Activated CD4-positive, alpha-beta T cell treated with anti-CD3 and anti-CD28 coated beads for 24 hours (primary cell): Measurements from ENCODE around the gene FSTL4.
A peak's percentile ranks its signal among the peaks of the same experiment; 100 is the strongest.

ENCODE experiments used
- DNase-seq, 2 donors: peaks; one replicate each; pipeline ENCODE4 v3.0.0-alpha.2; 2020; ENCODE audit warnings: low read depth in 2 of 2

FSTL4 gene

GRCh38 chr5:133294380-133294779 is 318.0 kb downstream of the FSTL4 start:
- DNase-seq: no peak

GRCh38 chr5:133293960-133294359 is 318.4 kb downstream of the FSTL4 start:
- DNase-seq: no peak

- no peak for DNase-seq
Observed at GRCh38 chr5:133292300-133292699, 320.0 kb downstream of the FSTL4 start.

GRCh38 chr5:133291524-133291923 is 320.8 kb downstream of the FSTL4 start:
- DNase-seq: no peak

DNA sequence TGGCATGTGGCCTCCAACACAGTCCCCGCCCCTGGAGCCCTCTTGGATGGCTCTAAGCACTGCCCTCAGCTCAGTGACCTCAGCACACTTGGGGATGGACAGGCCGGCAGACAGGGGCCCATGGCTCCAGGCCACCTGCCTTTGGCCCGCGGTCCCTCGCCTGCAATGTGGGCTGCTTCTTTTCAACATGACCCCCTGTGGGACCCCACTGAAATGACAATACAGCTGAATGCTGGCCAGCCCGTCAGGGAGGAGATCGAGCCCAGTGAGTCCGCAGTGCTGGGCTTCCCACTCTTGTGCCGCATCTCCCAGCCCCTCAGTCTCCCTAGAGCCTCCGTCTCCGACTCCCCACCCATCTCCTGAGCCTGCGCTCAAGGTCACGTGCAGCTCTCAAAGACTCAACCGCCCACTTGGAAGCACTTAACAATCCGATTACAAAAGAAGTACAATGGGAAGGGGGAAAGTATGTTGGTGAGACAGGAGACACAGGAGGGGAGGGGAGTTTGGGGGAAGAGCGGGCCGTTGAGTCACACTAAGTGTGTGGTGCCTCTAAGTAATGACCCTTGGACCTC is 321.6 kb downstream of the FSTL4 start:
- DNase-seq: no peak

DNA sequence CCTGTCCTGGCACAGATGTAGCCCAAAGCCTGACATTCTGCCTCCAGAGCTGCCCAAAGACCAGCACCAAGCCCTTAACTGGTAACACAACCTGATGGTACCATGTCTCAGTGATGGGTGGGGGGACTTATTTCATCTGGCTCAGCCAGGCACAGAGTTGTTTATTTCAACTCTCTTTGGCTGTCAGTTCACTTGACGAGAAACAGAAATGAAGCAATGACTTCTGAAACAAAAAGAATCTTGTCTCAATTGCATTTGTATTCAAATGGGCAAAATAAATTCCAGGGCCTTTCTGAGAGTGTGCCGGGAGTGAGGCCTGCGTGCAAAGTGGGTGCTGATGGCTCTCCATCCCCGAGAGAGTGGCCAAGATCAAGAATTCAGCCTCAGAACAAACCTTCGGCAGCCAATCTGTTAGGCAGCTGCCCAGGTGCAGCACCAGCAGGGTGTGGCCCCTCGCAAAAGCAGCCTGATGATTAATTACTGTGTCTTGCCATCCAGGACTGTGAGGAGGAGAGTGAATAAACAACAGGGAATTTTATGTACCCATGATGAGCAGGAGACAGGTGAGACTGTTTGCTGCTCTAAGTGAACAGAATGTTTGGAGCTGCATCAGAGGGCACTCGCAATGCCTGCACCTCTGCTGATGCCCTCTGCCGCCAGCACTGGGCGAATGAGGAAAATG is 322.5 kb downstream of the FSTL4 start:
- DNase-seq: no peak

DNA sequence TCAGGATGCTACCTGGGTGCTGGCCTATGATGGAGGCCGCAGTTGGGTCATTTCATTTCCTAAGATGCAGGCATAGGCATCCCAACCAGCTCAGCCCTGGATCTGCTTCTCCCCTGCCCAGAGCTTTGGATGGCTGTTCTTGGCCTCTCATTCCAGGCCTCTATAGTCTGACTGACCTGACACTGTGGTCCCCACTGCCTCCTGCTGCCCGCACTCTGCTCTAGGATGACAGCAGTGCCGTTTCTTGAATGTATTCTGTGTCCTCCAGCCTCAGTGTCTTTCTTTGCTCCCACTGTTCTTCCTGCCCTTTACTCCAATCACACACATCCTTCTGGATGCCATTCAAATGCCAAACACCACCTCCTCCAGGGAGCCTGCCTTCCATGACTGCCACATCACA is 324.8 kb downstream of the FSTL4 start:
- peak in 1 of 2 donors; percentile 20 for DNase-seq

DNA sequence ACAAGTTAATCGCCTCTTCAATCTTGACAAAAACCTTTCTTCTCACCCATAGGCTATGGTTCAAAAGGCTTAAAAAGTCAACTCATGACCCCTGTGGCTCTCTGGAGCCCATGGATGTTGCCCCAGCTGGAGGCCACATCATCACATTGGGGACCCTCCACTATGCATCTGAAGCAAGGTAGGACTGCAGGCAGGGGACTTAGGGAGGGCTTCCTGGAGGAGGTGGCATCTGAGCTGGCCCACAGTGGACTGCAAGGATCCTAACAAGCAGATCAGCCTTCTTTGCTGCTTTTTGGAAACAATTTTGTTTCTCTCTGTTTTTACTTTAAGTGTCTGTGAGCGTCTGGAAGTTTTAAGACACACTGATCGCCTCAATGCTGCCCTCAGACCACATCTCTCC is 325.9 kb downstream of the FSTL4 start:
- DNase-seq: no peak

DNA sequence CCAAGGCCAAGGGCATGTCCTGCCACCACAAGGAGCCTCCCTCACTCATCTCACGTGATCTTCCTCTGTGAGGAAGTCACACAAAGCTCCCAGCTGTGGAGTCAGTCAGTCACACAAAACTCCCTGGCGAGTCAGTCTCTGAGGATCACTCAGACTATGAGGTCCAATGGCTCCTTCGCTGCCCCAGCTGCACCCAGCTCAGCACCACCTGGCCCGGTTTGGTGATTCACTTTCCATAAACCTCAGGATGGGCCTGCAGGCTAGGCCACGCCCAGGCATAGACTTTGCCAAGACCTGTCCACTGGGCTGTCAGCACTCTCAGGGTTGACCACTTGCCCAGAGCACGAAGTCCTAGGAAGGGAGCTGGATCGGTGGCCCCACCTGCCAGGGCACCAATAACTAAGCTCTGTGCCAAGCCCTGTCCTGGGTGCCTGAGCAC is 326.7 kb downstream of the FSTL4 start:
- DNase-seq: no peak

DNA sequence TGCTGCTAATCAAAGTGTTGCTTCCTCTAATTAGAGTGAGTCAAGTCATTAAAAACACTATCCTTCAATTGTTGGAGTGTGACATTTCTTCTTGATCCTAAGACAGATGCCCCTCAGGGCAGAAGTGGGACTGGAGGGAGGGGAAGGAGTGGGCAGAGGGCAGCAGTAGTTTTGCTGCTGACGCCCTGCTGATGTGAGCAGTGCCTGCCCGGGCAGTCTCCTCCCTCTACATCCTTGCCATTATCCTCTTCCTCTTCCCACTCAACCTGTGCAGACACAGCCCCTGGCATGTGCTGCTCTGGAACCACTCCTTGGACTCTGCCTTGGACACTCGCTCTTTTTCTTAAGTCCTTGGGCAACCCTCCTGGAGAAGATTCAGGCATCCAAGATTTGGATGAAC is 328.0 kb downstream of the FSTL4 start:
- no peak for DNase-seq

DNA sequence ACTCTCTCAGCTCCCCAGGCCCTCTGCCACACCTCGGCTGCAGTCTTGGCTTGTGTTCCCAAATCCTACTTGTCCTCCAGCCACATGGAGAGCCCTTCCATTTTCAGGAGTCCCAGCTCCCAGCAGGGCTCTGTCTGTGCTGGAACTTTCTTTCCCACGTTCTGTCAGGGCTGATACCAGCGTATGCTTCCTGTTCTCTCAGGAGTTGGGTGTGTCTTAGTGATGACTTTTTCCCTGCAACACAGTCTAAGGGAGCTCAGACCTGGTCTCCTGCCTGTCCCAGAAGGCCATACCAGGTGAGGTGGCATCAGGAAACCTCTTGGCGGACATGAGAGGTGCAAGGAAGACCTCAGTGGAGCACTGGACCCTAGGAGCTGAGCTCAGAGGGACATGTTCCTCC is 334.0 kb downstream of the FSTL4 start:
- no peak for DNase-seq

- DNase-seq: no peak
Observed at GRCh38 chr5:133277744-133278143, 334.6 kb downstream of the FSTL4 start.

- DNase-seq: no peak
Observed at GRCh38 chr5:133276171-133276570, 336.2 kb downstream of the FSTL4 start.

GRCh38 chr5:133275631-133276030 is 336.7 kb downstream of the FSTL4 start:
- no peak for DNase-seq

GRCh38 chr5:133274597-133274935 is 337.8 kb downstream of the FSTL4 start:
- no peak for DNase-seq

DNA sequence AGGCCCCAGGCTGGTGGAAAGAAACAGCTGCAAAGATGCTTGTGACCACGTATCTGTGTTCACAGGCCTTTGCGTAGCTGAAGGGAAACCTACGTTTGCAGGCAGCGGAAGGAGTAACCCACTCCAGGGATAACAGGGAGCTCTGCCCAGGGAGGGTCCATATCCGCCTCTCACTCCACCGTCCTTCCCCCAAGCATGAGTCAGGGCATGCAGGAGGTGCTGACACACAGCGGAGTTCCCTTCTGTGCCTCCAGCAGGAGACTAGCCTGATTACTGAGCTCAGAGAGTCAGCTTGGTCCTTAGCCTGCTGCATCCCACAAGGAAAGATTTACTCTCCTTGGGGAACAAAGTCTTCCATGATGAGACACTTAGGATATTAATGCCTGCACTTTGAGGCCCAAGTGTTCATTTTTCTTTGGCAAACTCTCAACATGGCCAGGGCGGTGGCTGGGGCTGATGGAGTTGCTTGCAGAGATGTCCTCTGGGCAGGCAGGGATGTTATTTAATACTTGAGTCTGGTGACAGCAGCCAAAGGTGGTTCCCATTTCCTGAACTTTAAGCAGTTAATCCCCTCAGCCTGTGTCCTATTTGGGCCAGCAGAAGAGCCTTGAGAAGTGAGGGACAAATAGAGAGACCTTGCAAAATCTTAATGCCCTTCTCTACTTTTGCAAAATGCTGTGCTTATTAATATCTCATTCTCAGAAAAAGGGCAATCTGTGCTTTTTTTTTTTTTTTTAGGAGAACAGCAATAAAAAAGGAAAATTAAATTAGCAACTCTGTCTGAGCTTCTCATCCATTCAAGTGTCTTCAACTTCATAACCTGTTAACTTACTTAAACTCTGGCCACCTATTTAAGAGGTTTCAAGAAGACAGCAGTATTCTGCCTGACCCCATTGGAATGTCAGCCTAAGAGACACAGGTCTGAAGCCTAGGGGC is 338.4 kb downstream of the FSTL4 start:
- no peak for DNase-seq

DNA sequence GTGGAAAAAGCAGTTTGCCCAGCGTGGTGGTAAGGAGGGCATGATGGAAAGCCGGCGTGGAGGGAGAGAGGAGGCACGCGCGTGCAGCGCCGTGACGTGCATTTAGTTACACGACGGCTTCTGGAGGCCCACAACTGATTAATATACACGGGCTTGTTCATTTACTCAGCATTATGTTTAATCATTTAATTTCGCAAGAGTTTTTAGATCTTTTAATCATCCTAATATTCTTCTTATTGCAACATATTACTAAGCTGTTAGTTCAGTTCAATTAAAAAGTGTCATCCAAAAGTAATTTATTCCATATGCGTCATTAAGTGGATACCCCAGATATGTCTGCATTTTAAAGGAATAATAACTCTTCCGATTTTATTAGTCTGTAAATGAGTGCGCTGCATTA is 340.0 kb downstream of the FSTL4 start:
- no peak for DNase-seq

DNA sequence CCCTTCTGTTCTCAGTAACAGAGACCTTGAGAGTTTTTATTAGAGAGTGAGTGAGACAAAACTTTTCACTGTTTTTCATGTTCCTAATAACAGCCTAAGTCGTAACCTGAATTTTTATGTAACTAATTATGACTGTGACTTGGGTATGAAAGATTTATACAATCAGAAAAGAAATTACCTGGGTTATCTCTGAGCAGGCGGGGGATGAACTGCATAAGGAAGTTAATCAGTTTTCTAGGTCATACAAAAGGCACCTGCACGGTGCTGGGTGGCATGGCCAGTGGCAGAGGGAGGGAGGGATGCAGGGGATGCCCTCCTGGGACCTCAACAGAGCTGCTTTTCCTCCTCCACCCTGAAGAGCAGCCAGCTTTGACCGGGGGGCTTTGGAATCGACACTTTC is 340.7 kb downstream of the FSTL4 start:
- DNase-seq: no peak

DNA sequence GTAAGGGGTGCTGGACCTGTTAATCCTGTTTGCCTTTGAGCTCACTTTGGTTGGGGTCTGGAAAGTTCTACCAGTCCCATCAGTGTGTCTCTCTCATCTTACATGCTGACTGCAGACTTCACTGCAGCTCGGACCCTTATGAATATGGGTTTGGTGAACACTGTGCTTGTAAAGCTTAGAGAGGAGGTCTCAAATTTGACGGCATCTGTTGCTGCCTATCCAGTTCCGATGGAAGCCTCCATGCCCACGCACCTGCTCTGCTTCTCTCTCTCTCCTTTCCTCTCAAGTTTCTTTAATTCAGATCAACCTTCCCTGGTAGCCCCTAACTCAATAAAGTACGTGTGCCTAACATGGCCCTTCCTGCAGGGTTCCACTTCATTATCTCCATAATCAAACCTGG is 342.6 kb downstream of the FSTL4 start:
- DNase-seq: no peak

DNA sequence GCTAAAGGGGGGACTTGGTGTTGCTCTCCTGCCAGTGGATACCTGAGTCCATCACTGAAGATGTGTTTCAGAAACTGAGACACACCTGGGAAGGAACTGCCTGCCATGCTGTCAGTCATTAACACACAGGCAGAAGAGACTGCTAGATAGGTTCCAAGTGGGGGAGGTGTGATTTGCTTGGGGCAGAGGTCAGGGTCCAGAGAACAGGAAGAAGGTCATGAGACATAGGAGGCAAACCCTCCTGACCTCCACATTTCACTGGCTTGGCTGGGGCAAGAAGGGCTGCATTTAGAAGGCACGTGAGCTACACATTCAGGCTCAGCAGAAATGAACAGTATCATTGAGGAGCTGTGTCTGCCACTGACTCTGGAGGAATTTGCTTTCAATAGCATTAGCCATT is 344.7 kb downstream of the FSTL4 start:
- no peak for DNase-seq

GRCh38 chr5:133266966-133267365 is 345.4 kb downstream of the FSTL4 start:
- no peak for DNase-seq

GRCh38 chr5:133266527-133266878 is 345.8 kb downstream of the FSTL4 start:
- no peak for DNase-seq
